ENCODE results near the gene RAB3GAP1. TPM values are rescaled to one million over a fixed set of nuclear protein-coding genes. Genes with fewer than 3 reads are reported as not detected.

Gene RAB3GAP1
- polyA plus RNA-seq, 1 of the 3 experiments (the other 2 are of a cell fraction): 10.9 TPM

- peaks cover 8% of the 10 kb centered on the region; the same call in 1 of the 2 replicates for H3K9me3 ChIP-seq
- H3F3A ChIP-seq (replicated peaks; ENCODE audit: insufficient read depth): no peaks in the 10 kb centered on the region
- no peak overlapping the region for H3K9ac ChIP-seq
- CTCF ChIA-PET: no interaction called here
- TF ChIP-seq POLR2AphosphoS5 (IDR thresholded peaks at IDR 0.05; ENCODE audit: low read depth, low read length) (no peak), NRF1 (IDR thresholded peaks at IDR 0.05; ENCODE audit: low read depth, low read length) (no peak), ZBTB33 (IDR thresholded peaks at IDR 0.05; ENCODE audit: borderline replicate concordance, low read depth) (no peak), CTCF (IDR thresholded peaks at IDR 0.05) (no peak), ELF1 (IDR thresholded peaks at IDR 0.05) (no peak), MAX (IDR thresholded peaks at IDR 0.05; ENCODE audit: low read depth) (no peak), SMC3 (IDR thresholded peaks at IDR 0.05; ENCODE audit: low read depth, low read length) (no peak), USF2 (IDR thresholded peaks at IDR 0.05; ENCODE audit: borderline replicate concordance, low read depth, low read length) (no peak), JUND (IDR thresholded peaks at IDR 0.05) (no peak), GATA2 (CRISPR knock-in tag; IDR thresholded peaks at IDR 0.05) (no peak), TEAD4 (IDR thresholded peaks at IDR 0.05; ENCODE audit: borderline replicate concordance, insufficient read depth) (no peak), FOXJ3 (CRISPR knock-in tag; IDR thresholded peaks at IDR 0.05) (no peak), SIN3A (IDR thresholded peaks at IDR 0.05; ENCODE audit: borderline replicate concordance, low read depth, low read length) (no peak)
- TF ChIP-seq, protein P1, sequence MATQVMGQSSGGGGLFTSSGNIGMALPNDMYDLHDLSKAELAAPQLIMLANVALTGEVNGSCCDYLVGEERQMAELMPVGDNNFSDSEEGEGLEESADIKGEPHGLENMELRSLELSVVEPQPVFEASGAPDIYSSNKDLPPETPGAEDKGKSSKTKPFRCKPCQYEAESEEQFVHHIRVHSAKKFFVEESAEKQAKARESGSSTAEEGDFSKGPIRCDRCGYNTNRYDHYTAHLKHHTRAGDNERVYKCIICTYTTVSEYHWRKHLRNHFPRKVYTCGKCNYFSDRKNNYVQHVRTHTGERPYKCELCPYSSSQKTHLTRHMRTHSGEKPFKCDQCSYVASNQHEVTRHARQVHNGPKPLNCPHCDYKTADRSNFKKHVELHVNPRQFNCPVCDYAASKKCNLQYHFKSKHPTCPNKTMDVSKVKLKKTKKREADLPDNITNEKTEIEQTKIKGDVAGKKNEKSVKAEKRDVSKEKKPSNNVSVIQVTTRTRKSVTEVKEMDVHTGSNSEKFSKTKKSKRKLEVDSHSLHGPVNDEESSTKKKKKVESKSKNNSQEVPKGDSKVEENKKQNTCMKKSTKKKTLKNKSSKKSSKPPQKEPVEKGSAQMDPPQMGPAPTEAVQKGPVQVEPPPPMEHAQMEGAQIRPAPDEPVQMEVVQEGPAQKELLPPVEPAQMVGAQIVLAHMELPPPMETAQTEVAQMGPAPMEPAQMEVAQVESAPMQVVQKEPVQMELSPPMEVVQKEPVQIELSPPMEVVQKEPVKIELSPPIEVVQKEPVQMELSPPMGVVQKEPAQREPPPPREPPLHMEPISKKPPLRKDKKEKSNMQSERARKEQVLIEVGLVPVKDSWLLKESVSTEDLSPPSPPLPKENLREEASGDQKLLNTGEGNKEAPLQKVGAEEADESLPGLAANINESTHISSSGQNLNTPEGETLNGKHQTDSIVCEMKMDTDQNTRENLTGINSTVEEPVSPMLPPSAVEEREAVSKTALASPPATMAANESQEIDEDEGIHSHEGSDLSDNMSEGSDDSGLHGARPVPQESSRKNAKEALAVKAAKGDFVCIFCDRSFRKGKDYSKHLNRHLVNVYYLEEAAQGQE (IDR thresholded peaks at IDR 0.05; ENCODE audit: low read depth, low read length): no peak
- no peak overlapping the region for H2AFZ ChIP-seq (ENCODE audit: low read depth)
- H4K20me1 ChIP-seq (ENCODE audit: insufficient read depth): no peaks in the 10 kb centered on the region
- H3K36me3 ChIP-seq (replicated peaks in 1 of 2; ENCODE audit: control insufficient read depth in 1 of 2, insufficient read depth in 2 of 2, low read length in 1 of 2): peaks cover 0 to 5% of the 10 kb centered on the region in 2 experiments
- H3K27ac ChIP-seq (ENCODE audit: low read depth in 2 of 2, low read length in 1 of 2): no peak overlapping the region
- H3K4me1 ChIP-seq (ENCODE audit: control insufficient read depth in 1 of 2, insufficient read depth in 2 of 2, low read depth in 1 of 2, low read length in 1 of 2): no peaks in the 10 kb centered on the region; a peak in 1 of 4 replicates
- WGBS (ENCODE audit: low lambda C conversion rate): 100% methylated on average over 1 of the region's 1 CpG
- H3K9me2 ChIP-seq: no peaks in the 10 kb centered on the region
- H3K4me3 ChIP-seq (ENCODE audit: low read depth in 2 of 2, low read length in 1 of 2): no peak overlapping the region
- H3K79me2 ChIP-seq (ENCODE audit: insufficient read depth): no peaks in the 10 kb centered on the region
- POLR2A ChIA-PET: no interaction called here
- no peak for DNase-seq
- no peaks in the 10 kb centered on the region for H3K27me3 ChIP-seq (ENCODE audit: insufficient read depth)
- no peak overlapping the region for H3K4me2 ChIP-seq
Observed at GRCh38 chr2:135189148-135189547, 137.1 kb downstream of the RAB3GAP1 start.

Data from SK-N-SH (cell line).